H1 (cell line): ENCODE results near the gene TIGD1. TPM values are rescaled to one million over a fixed set of nuclear protein-coding genes. Genes with fewer than 3 reads are reported as not detected.
A peak's percentile ranks its signal among the peaks of the same experiment; 100 is the strongest.

Experiments used
- CTCF ChIA-PET: fragments of 300-600 bp; sonication (Branson Sonifier 250); formaldehyde crosslinking; loops from one replicate; lab custom pipeline; 2021; ENCODE audit not compliant: partially characterized antibody; lab: Charles Lee
- POLR2A ChIA-PET: fragments of 300-600 bp; sonication (Branson Sonifier 250); formaldehyde crosslinking; loops from one replicate; lab custom pipeline; 2021; ENCODE audit warnings: inconsistent platforms; ENCODE audit not compliant: partially characterized antibody; lab: Charles Lee
- DNase-seq, 2 experiments: peaks; one replicate each; pipeline versions ENCODE4 v3.0.0 to v3.0.0-alpha.2; 2010 to 2022; ENCODE audit warnings: low spot score in 2 of 2, low read depth in 1 of 2, mixed read lengths in 1 of 2
- FAIRE-seq: peaks from 2 replicates; lab custom pipeline; 2011; peaks lifted over from hg19 to GRCh38; lab: Jason Lieb, UNC
- H2AFZ ChIP-seq: 2 replicates; pipeline ENCODE4 v1.8.1; 2012; ENCODE audit warnings: low read length, inconsistent platforms
- H2AK5ac ChIP-seq: 2 replicates; pipeline ENCODE4 v1.6.1; 2013; ENCODE audit warnings: low read depth, low read length
- H2BK120ac ChIP-seq: replicated peaks from 2 replicates; pipeline ENCODE3; 2013; ENCODE audit warnings: low read depth, low read length, inconsistent platforms
- H2BK12ac ChIP-seq: 2 replicates; pipeline ENCODE4 v1.6.1; 2013; ENCODE audit warnings: low read depth, low read length
- H2BK15ac ChIP-seq: 2 replicates; pipeline ENCODE4 v1.6.1; 2013; ENCODE audit warnings: low read length
- H2BK20ac ChIP-seq: 2 replicates; pipeline ENCODE4 v1.6.1; 2013; ENCODE audit warnings: low read length
- H2BK5ac ChIP-seq: 2 replicates; pipeline ENCODE4 v1.6.1; 2013; ENCODE audit warnings: low read depth, low read length
- H3K14ac ChIP-seq: 2 replicates; pipeline ENCODE4 v1.6.1; 2013; ENCODE audit warnings: inconsistent platforms; ENCODE audit not compliant: insufficient read length
- H3K18ac ChIP-seq: 2 replicates; pipeline ENCODE4 v1.6.1; 2013; ENCODE audit warnings: low read length; ENCODE audit errors: extremely low read depth
- H3K23ac ChIP-seq: 2 replicates; pipeline ENCODE4 v1.6.1; 2013; ENCODE audit warnings: inconsistent platforms; ENCODE audit not compliant: insufficient read length
- H3K23me2 ChIP-seq: 2 replicates; pipeline ENCODE4 v1.6.1; 2013; ENCODE audit warnings: low read depth, low read length
- H3K27ac ChIP-seq: 2 replicates; pipeline ENCODE4 v1.6.1; 2011; ENCODE audit warnings: low read depth, low read length, inconsistent platforms
- H3K27me3 ChIP-seq, 4 experiments: replicated peaks in 1 of 4; 1 replicate in 1 of 4; 2 replicates in 3 of 4; pipeline versions ENCODE4 v1.6.1 to v1.8.1; 2011 to 2013; ENCODE audit warnings: low read length in 3 of 4, mild to moderate bottlenecking in 3 of 4, inconsistent platforms in 2 of 4, mixed read lengths in 2 of 4, moderate library complexity in 1 of 4; ENCODE audit not compliant: control insufficient read depth in 3 of 4, insufficient read depth in 3 of 4; ENCODE audit errors: extremely low read depth in 1 of 4
- H3K36me3 ChIP-seq, 4 experiments: 2 replicates each; pipeline versions ENCODE4 v1.6.1 to v1.8.1; 2011 to 2013; ENCODE audit warnings: mild to moderate bottlenecking in 4 of 4, low read length in 3 of 4, moderate library complexity in 2 of 4, control low read depth in 1 of 4, inconsistent platforms in 1 of 4; ENCODE audit not compliant: insufficient read depth in 4 of 4, control insufficient read depth in 2 of 4
- H3K4ac ChIP-seq: replicated peaks from 2 replicates; pipeline ENCODE3; 2013; ENCODE audit warnings: low read length, low read depth, mixed read lengths, inconsistent platforms; ENCODE audit not compliant: insufficient read length
- H3K4me1 ChIP-seq, 4 experiments: replicated peaks in 1 of 4; 1 replicate in 1 of 4; 2 replicates in 3 of 4; pipeline versions ENCODE4 v1.6.1 to v1.8.1; 2011 to 2013; ENCODE audit warnings: low read length in 3 of 4, inconsistent platforms in 2 of 4, mixed read lengths in 1 of 4; ENCODE audit not compliant: insufficient read depth in 4 of 4, control insufficient read depth in 3 of 4
- H3K4me2 ChIP-seq, 2 experiments: 2 replicates each; pipeline versions ENCODE4 v1.6.1 to v1.8.1; 2011 to 2013; ENCODE audit warnings: low read depth in 2 of 2, low read length in 2 of 2, control low read depth in 1 of 2, inconsistent platforms in 1 of 2, mild to moderate bottlenecking in 1 of 2; ENCODE audit not compliant: insufficient read depth in 1 of 2
- H3K4me3 ChIP-seq, 4 experiments: fragments of 200-600, 300-600 bp in 1 of 4; sonication (generic), shearing (Covaris generic), sonication (Bioruptor Twin) in 1 of 4; 2 replicates each; pipeline versions ENCODE4 v1.5.1 to v1.8.1; 2011 to 2016; ENCODE audit warnings: low read length in 4 of 4, low read depth in 3 of 4, control low read depth in 2 of 4, inconsistent platforms in 2 of 4, mild to moderate bottlenecking in 2 of 4, mixed read lengths in 1 of 4, moderate library complexity in 1 of 4; ENCODE audit not compliant: insufficient read depth in 2 of 4; ENCODE audit errors: extremely low read depth in 1 of 4
- H3K56ac ChIP-seq: replicated peaks from 2 replicates; pipeline ENCODE3; 2013; ENCODE audit warnings: low read depth, mild to moderate bottlenecking, mixed read lengths, low read length, inconsistent platforms; ENCODE audit not compliant: insufficient read length
- H3K79me1 ChIP-seq: 2 replicates; pipeline ENCODE4 v1.6.1; 2013; ENCODE audit warnings: low read depth, low read length, control low read depth
- H3K79me2 ChIP-seq, 2 experiments: 2 replicates each; pipeline versions ENCODE4 v1.6.1 to v1.8.1; 2012 to 2013; ENCODE audit warnings: low read length in 2 of 2, mild to moderate bottlenecking in 2 of 2, inconsistent platforms in 1 of 2; ENCODE audit not compliant: insufficient read depth in 2 of 2, control insufficient read depth in 1 of 2
- H3K9ac ChIP-seq, 4 experiments: replicated peaks in 1 of 4; 1 replicate in 1 of 4; 2 replicates in 3 of 4; pipeline versions ENCODE4 v1.6.1 to v1.8.1; 2011 to 2013; ENCODE audit warnings: low read depth in 3 of 4, low read length in 3 of 4, control low read depth in 2 of 4, mild to moderate bottlenecking in 2 of 4, moderate library complexity in 2 of 4, inconsistent platforms in 1 of 4; ENCODE audit errors: extremely low read depth in 1 of 4
- H3K9me3 ChIP-seq, 2 experiments: 2 replicates each; pipeline versions ENCODE4 v1.6.1 to v1.8.1; 2012 to 2013; ENCODE audit warnings: mild to moderate bottlenecking in 2 of 2, moderate library complexity in 2 of 2, control low read depth in 1 of 2, inconsistent platforms in 1 of 2, low read depth in 1 of 2, low read length in 1 of 2, mixed read lengths in 1 of 2; ENCODE audit not compliant: insufficient read depth in 2 of 2
- H4K20me1 ChIP-seq, 2 experiments: replicated peaks in 1 of 2; 2 replicates each; pipeline versions ENCODE3 to v1.8.1; 2011 to 2013; ENCODE audit warnings: inconsistent platforms in 2 of 2, low read length in 2 of 2, mild to moderate bottlenecking in 1 of 2; ENCODE audit not compliant: insufficient read depth in 2 of 2, control insufficient read depth in 1 of 2
- H4K5ac ChIP-seq: 2 replicates; pipeline ENCODE4 v1.6.1; 2013; ENCODE audit warnings: low read length, low read depth, mixed read lengths, inconsistent platforms; ENCODE audit not compliant: insufficient read length
- H4K8ac ChIP-seq: 2 replicates; pipeline ENCODE4 v1.8.0; 2013; ENCODE audit warnings: mild to moderate bottlenecking, moderate library complexity, low read length, inconsistent platforms; ENCODE audit not compliant: insufficient read depth; ENCODE audit errors: extremely low read depth
- H4K91ac ChIP-seq: replicated peaks from 2 replicates; pipeline ENCODE3; 2013; ENCODE audit warnings: low read length, mixed read lengths, inconsistent platforms; ENCODE audit not compliant: insufficient read length
- CREB1 ChIP-seq: IDR thresholded peaks from 2 replicates; pipeline ENCODE4 v1.6.1; 2012; ENCODE audit warnings: inconsistent platforms
- CTCF ChIP-seq, 3 experiments: IDR thresholded peaks; 1 replicate in 2 of 3; 2 replicates in 1 of 3; pipeline versions ENCODE4 v1.5.1 to v1.6.1; 2011; ENCODE audit warnings: low read length in 3 of 3, mild to moderate bottlenecking in 3 of 3, inconsistent platforms in 2 of 3, low read depth in 1 of 3, moderate library complexity in 1 of 3; ENCODE audit not compliant: insufficient read depth in 1 of 3; ENCODE audit errors: control extremely low read depth in 1 of 3
- NRF1 ChIP-seq: IDR thresholded peaks from 2 replicates; pipeline ENCODE4 v1.6.1; 2011; ENCODE audit warnings: mild to moderate bottlenecking, low read depth, low read length, improper control_type of control experiment
- SRF ChIP-seq: IDR thresholded peaks from 2 replicates; pipeline ENCODE4 v1.6.1; 2011; ENCODE audit warnings: mild to moderate bottlenecking, low read depth, low read length, moderate library complexity
- SUZ12 ChIP-seq: fragments of 200-600 bp; sonication (generic); IDR thresholded peaks from 2 replicates; pipeline ENCODE4 v1.6.1; 2012; ENCODE audit warnings: mild to moderate bottlenecking, inconsistent platforms, low read length, moderate library complexity, mixed read lengths
- ZNF274 ChIP-seq: IDR thresholded peaks from 2 replicates; pipeline ENCODE4 v1.7.0; 2012; ENCODE audit warnings: low read length, borderline replicate concordance; ENCODE audit errors: extremely low read depth
- WGBS, 2 experiments: shearing (Covaris generic) in 1 of 2; methylation state at CpG; one replicate each; pipeline versions ENCODE4 v1.1.6 to v1.1.7; 2013 to 2015; ENCODE audit warnings: low lambda C conversion rate in 2 of 2, mixed read lengths in 2 of 2, inconsistent platforms in 1 of 2, low coverage in 1 of 2, missing lambda C conversion rate in 1 of 2; ENCODE audit not compliant: insufficient replicate concordance in 2 of 2, insufficient coverage in 1 of 2, insufficient read length in 1 of 2; ENCODE audit errors: extremely low coverage in 1 of 2, missing lambda C conversion rate in 1 of 2; 5-methylcytosine and 5-hydroxymethylcytosine counted together
- polyA plus RNA-seq, 7 experiments: library from polyadenylated mRNA; depleted of rRNA in 3 of 7; stranded (reverse) in 5 of 7; unstranded in 2 of 7; fragments of >200 nt in 5 of 7; fragments of 200-250 nt in 2 of 7; gene quantifications; 1 replicate in 5 of 7; 2 replicates in 1 of 7; 4 replicates in 1 of 7; pipeline versions ENCODE4 v1.2.1 to v1.2.3, GENCODE V29; 2011 to 2013; ENCODE audit warnings: missing spikeins in 2 of 7, mixed read lengths in 2 of 7
- total RNA-seq: library from RNA; stranded (reverse); fragmentation: NEBNext Ultra II Directional; extraction: Animal tissue kit (Norgen Biotek cat#: 25700); gene quantifications from 2 replicates; pipeline ENCODE4 v1.2.1, GENCODE V29; 2021
- TF ChIP-seq, protein P1 (sequence below): IDR thresholded peaks from 2 replicates; pipeline ENCODE4 v1.6.1; 2012; ENCODE audit warnings: inconsistent platforms

The TIGD1 gene
- total and polyA plus RNA-seq, 2 of the 8 experiments (the other 6 are each of a cell fraction or from before 2014, with no cell fraction given) = 4.7 to 8.3 TPM

GRCh38 chr2:232562515-232563151, 12.3 kb upstream of the TIGD1 start:
- no peak overlapping the region for H4K91ac ChIP-seq
- H2BK15ac ChIP-seq = no peak overlapping the region
- no peak overlapping the region for H2BK12ac ChIP-seq
- no peak overlapping the region for H2BK20ac ChIP-seq
- H2AK5ac ChIP-seq = no peak overlapping the region
- FAIRE-seq (peak; percentile 28), DNase-seq (no peak)
- no peak for TF ChIP-seq CREB1
- TF ChIP-seq, protein P1, sequence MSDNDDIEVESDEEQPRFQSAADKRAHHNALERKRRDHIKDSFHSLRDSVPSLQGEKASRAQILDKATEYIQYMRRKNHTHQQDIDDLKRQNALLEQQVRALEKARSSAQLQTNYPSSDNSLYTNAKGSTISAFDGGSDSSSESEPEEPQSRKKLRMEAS = no peak
- peak in 1 of 3 experiments; percentile 12; a peak in 1 of 4 replicates for TF ChIP-seq CTCF (IDR thresholded peaks at IDR 0.05; ENCODE audit: control extremely low read depth in 1 of 3, insufficient read depth in 1 of 3, low read depth in 1 of 3, low read length in 3 of 3)
- no peak for TF ChIP-seq SUZ12
- TF ChIP-seq NRF1 = no peak
- no peak for TF ChIP-seq ZNF274
- no peak for TF ChIP-seq SRF
- H3K36me3 ChIP-seq = peaks cover 9 to 66% (median 35%) of the 10 kb centered on the region in 4 experiments
- no peak overlapping the region for H3K9ac ChIP-seq
- no peak overlapping the region for H4K5ac ChIP-seq
- no peaks in the 10 kb centered on the region for H3K4me1 ChIP-seq
- no peak overlapping the region for H3K27ac ChIP-seq
- no peaks in the 10 kb centered on the region for H3K79me2 ChIP-seq
- no peak overlapping the region for H3K14ac ChIP-seq
- ChIA-PET POLR2A (interaction anchor here (0.8 to 2.6 kb wide), 7 partner anchors 9 to 24 kb away, joined by 3 to 20 read pairs (median 4); partner anchors contain the start of genes EIF4E2 and TIGD1), CTCF (interaction anchor here (0.5 to 2.1 kb wide), 8 partner anchors 10 to 581 kb away, joined by 3 to 8 read pairs (median 3); no protein-coding TSS in a partner anchor)
- no peak overlapping the region for H4K8ac ChIP-seq
- H3K4me3 ChIP-seq = no peak overlapping the region
- no peaks in the 10 kb centered on the region for H3K23me2 ChIP-seq
- H2AFZ ChIP-seq = no peak overlapping the region
- no peak overlapping the region for H2BK120ac ChIP-seq
- H3K4me2 ChIP-seq = no peak overlapping the region
- H3K27me3 ChIP-seq = no peaks in the 10 kb centered on the region
- no peak overlapping the region for H3K23ac ChIP-seq
- H3K56ac ChIP-seq = no peak overlapping the region
- peaks cover 2% of the 10 kb centered on the region; the same call in 1 of the 2 replicates for H3K79me1 ChIP-seq
- H3K4ac ChIP-seq = no peak overlapping the region
- H4K20me1 ChIP-seq = peaks cover 0 to 3% of the 10 kb centered on the region in 2 experiments
- H2BK5ac ChIP-seq = no peak overlapping the region
- WGBS, 2 experiments = 83% methylated on average over 8 of the region's 8 CpGs; no CpG with 5 or more reads in 1 of the 2 experiments
- H3K9me3 ChIP-seq = no peaks in the 10 kb centered on the region
- H3K18ac ChIP-seq = no peak overlapping the region
